B cell (primary cell): ENCODE results near the gene CFAP119. TPM values are rescaled to one million over a fixed set of nuclear protein-coding genes. Genes with fewer than 3 reads are reported as not detected.
A peak's percentile ranks its signal among the peaks of the same experiment; 100 is the strongest.

Source experiments
- ATAC-seq: fragments of 200-7000 bp; cut with Tn5 transposase; one replicate; pipeline ENCODE4 v1.10.0; 2021; ENCODE audit warnings: low read depth, mild to moderate bottlenecking, moderate number of reproducible peaks, moderate library complexity
- CTCF ChIA-PET: fragments of 350-600 bp; sonication (Branson Sonifier 250); formaldehyde crosslinking; loops from one replicate; lab custom pipeline; 2021; ENCODE audit warnings: antibody characterized with exemption, inconsistent platforms; lab: Charles Lee
- POLR2A ChIA-PET: fragments of 350-600 bp; sonication (Branson Sonifier 250); formaldehyde crosslinking; loops from one replicate; lab custom pipeline; 2021; ENCODE audit warnings: antibody characterized with exemption; lab: Charles Lee
- DNase-seq: peaks from one replicate; pipeline ENCODE4 v3.0.0; 2013
- H2AFZ ChIP-seq: 2 replicates; pipeline ENCODE4 v1.6.1; 2012; ENCODE audit warnings: mild to moderate bottlenecking, low read depth, low read length; ENCODE audit not compliant: insufficient read depth, poor library complexity, severe bottlenecking
- H3K27ac ChIP-seq, 2 donors: 1 replicate in 1 of 2; 2 replicates in 1 of 2; pipeline ENCODE4 v1.5.1; 2012 to 2013; ENCODE audit warnings: low read length in 2 of 2, mild to moderate bottlenecking in 2 of 2, moderate library complexity in 1 of 2
- H3K27me3 ChIP-seq, 4 experiments: fragments of 200-600 bp in 1 of 4; sonication (generic) in 1 of 4; replicated peaks in 1 of 4; 1 replicate in 2 of 4; 2 replicates in 2 of 4; pipeline versions ENCODE4 v1.6.1 to v1.7.0; 2013 to 2016; ENCODE audit warnings: low read length in 3 of 4, mild to moderate bottlenecking in 2 of 4, mixed read lengths in 1 of 4, moderate library complexity in 1 of 4; ENCODE audit not compliant: insufficient read depth in 4 of 4, control insufficient read depth in 3 of 4; ENCODE audit errors: control extremely low read depth in 1 of 4
- H3K36me3 ChIP-seq, 2 experiments: replicated peaks in 1 of 2; 1 replicate in 1 of 2; 2 replicates in 1 of 2; pipeline versions ENCODE4 v1.6.1 to v1.7.1; 2013; ENCODE audit warnings: low read length in 1 of 2; ENCODE audit not compliant: insufficient read depth in 2 of 2, control insufficient read depth in 1 of 2; ENCODE audit errors: control extremely low read depth in 1 of 2, extremely low read depth in 1 of 2
- H3K4me1 ChIP-seq, 2 donors: fragments of 200-600 bp in 1 of 2; sonication (generic) in 1 of 2; 1 replicate in 1 of 2; 2 replicates in 1 of 2; pipeline versions ENCODE4 v1.5.1 to v1.6.1; 2013 to 2017; ENCODE audit warnings: low read length in 2 of 2; ENCODE audit not compliant: control insufficient read depth in 2 of 2, insufficient read depth in 2 of 2
- H3K4me2 ChIP-seq: replicated peaks from 2 replicates; pipeline ENCODE3; 2012; ENCODE audit warnings: mild to moderate bottlenecking, low read depth, low read length; ENCODE audit not compliant: poor library complexity, severe bottlenecking
- H3K4me3 ChIP-seq, 5 experiments: fragments of 200-600 bp in 1 of 5; sonication (generic) in 1 of 5; 1 replicate in 3 of 5; 2 replicates in 2 of 5; pipeline versions ENCODE4 v1.5.1 to v1.7.0; 2011 to 2016; ENCODE audit warnings: low read length in 4 of 5, mild to moderate bottlenecking in 4 of 5, low read depth in 2 of 5, control low read depth in 1 of 5, moderate library complexity in 1 of 5; ENCODE audit not compliant: insufficient read depth in 1 of 5; ENCODE audit errors: control extremely low read depth in 1 of 5, extremely low read depth in 1 of 5
- H3K79me2 ChIP-seq: fragments of 200-600 bp; sonication (generic); one replicate; pipeline ENCODE4 v1.6.0; 2016; ENCODE audit warnings: low read length; ENCODE audit not compliant: control insufficient read depth, insufficient read depth
- H3K9ac ChIP-seq: fragments of 200-600 bp; sonication (generic); 2 replicates; pipeline ENCODE4 v1.6.1; 2017; ENCODE audit warnings: mild to moderate bottlenecking, low read length, moderate library complexity
- H3K9me3 ChIP-seq, 3 donors: one replicate each; pipeline versions ENCODE4 v1.6.1 to v1.7.1; 2013; ENCODE audit warnings: low read length in 2 of 3; ENCODE audit not compliant: control insufficient read depth in 2 of 3, insufficient read depth in 1 of 3; ENCODE audit errors: control extremely low read depth in 1 of 3
- H4K20me1 ChIP-seq: 2 replicates; pipeline ENCODE4 v1.6.0; 2012; ENCODE audit warnings: mild to moderate bottlenecking, low read length; ENCODE audit not compliant: insufficient read depth, control insufficient read depth, poor library complexity, severe bottlenecking
- H3K27ac Mint-ChIP-seq: one replicate; pipeline ENCODE4 v1.8.0; 2021; ENCODE audit warnings: mixed read lengths
- H3K27me3 Mint-ChIP-seq: one replicate; pipeline ENCODE4 v1.8.0; 2021; ENCODE audit warnings: mixed read lengths
- H3K4me1 Mint-ChIP-seq: one replicate; pipeline ENCODE4 v1.8.0; 2021; ENCODE audit warnings: mixed read lengths
- H3K4me3 Mint-ChIP-seq: one replicate; pipeline ENCODE4 v1.8.0; 2021; ENCODE audit warnings: mixed read lengths
- H3K9me3 Mint-ChIP-seq: one replicate; pipeline ENCODE4 v1.8.0; 2022; ENCODE audit warnings: mixed read lengths; ENCODE audit not compliant: insufficient read depth
- EZH2 ChIP-seq: IDR thresholded peaks from 2 replicates; pipeline ENCODE4 v1.6.1; 2012; ENCODE audit warnings: borderline replicate concordance, low read depth, mild to moderate bottlenecking, moderate library complexity, low read length; ENCODE audit not compliant: insufficient read depth, poor library complexity, severe bottlenecking
- WGBS: methylation state at CpG from one replicate; pipeline ENCODE4 v1.1.5; 2013; ENCODE audit warnings: missing lambda C conversion rate; ENCODE audit not compliant: insufficient coverage; 5-methylcytosine and 5-hydroxymethylcytosine counted together
- intact Hi-C: fragments of 100-400 bp; cut with micrococcal nuclease; formaldehyde crosslinking; loops from one replicate; pipeline ENCODE4 v1.10.0; 2022
- polyA plus RNA-seq: library from polyadenylated mRNA; depleted of rRNA; stranded (reverse); fragments of >200 nt; gene quantifications from 2 replicates; pipeline ENCODE4 v1.2.3, GENCODE V29; 2012
- total RNA-seq, 2 donors: library from RNA; stranded (reverse); fragments of 120-200 nt in 1 of 2; gene quantifications; 1 replicate in 1 of 2; 2 replicates in 1 of 2; pipeline versions ENCODE4 v1.2.3 to v1.2.4, GENCODE V29; 2013 to 2022
- TF ChIP-seq, protein P1 (sequence below): fragments of 200-600 bp; IDR thresholded peaks from one replicate; pipeline ENCODE4 v1.8.0; 2022; ENCODE audit warnings: antibody characterized with exemption, mild to moderate bottlenecking

CFAP119 gene
- total and polyA plus RNA-seq, 2 donors (not counting 1 experiment from before 2014, with no cell fraction given) = 8.5 to 11.7 TPM

DNA sequence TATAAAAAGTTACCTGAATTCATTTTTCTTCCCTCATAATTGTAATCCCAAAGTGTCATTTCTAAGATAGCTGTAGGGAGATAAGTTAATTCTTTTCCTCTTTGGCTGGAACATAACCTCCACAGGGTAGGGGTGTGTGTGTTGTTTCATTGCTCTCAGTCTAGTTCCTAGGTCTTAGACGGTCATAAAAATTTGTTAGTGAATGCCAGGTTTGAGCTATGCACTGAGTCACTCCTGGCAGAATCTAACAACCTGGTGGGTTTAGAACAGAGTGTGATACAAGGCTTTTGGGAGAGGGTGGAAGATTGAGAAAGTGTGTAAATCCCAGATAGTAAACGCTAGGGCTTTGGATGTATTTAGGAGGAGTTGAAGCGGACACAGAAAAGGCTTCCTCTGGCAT is 14.5 kb downstream of the CFAP119 start:
- Histone ChIP-seq H3K27me3 (no peaks in the 10 kb centered on the region), H3K36me3 (peaks cover 0 to 12% of the 10 kb centered on the region in 2 experiments), H3K4me2 (peak overlapping the region; percentile 89), H3K27ac (peak overlapping the region; percentile 45 to 75), H3K4me1 (peaks cover 3 to 5% of the 10 kb centered on the region in 2 donors), H3K9ac (peak overlapping the region; percentile 81), H3K79me2 (peaks cover 9% of the 10 kb centered on the region), H4K20me1 (no peaks in the 10 kb centered on the region), H3K9me3 (no peaks in the 10 kb centered on the region), H3K4me3 (peak overlapping the region; percentile 22 to 84 (median 69)), H2AFZ (peak overlapping the region; percentile 87)
- H3K27me3 Mint-ChIP-seq = no peaks in the 10 kb centered on the region
- CTCF ChIA-PET = interaction anchor here (1.2 to 1.5 kb wide), 4 partner anchors 24 to 395 kb away, joined by 3 read pairs; no protein-coding TSS in a partner anchor
- peak overlapping the region; percentile 93 for H3K27ac Mint-ChIP-seq
- intact Hi-C loops = no loop called here
- POLR2A ChIA-PET = interaction anchor here (0.7 to 1.7 kb wide), 7 partner anchors 11 to 175 kb away, joined by 3 to 9 read pairs (median 3); partner anchors contain the start of genes CFAP119 and SRCAP
- H3K4me1 Mint-ChIP-seq = peaks cover 19% of the 10 kb centered on the region
- WGBS = 72% methylated on average over 3 of the region's 3 CpGs
- ATAC-seq = no peak
- H3K4me3 Mint-ChIP-seq = peak overlapping the region; percentile 92
- no peak for DNase-seq
- no peaks in the 10 kb centered on the region for H3K9me3 Mint-ChIP-seq
- no peak for TF ChIP-seq EZH2
- TF ChIP-seq, protein P1, sequence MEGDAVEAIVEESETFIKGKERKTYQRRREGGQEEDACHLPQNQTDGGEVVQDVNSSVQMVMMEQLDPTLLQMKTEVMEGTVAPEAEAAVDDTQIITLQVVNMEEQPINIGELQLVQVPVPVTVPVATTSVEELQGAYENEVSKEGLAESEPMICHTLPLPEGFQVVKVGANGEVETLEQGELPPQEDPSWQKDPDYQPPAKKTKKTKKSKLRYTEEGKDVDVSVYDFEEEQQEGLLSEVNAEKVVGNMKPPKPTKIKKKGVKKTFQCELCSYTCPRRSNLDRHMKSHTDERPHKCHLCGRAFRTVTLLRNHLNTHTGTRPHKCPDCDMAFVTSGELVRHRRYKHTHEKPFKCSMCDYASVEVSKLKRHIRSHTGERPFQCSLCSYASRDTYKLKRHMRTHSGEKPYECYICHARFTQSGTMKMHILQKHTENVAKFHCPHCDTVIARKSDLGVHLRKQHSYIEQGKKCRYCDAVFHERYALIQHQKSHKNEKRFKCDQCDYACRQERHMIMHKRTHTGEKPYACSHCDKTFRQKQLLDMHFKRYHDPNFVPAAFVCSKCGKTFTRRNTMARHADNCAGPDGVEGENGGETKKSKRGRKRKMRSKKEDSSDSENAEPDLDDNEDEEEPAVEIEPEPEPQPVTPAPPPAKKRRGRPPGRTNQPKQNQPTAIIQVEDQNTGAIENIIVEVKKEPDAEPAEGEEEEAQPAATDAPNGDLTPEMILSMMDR = no peak

DNA sequence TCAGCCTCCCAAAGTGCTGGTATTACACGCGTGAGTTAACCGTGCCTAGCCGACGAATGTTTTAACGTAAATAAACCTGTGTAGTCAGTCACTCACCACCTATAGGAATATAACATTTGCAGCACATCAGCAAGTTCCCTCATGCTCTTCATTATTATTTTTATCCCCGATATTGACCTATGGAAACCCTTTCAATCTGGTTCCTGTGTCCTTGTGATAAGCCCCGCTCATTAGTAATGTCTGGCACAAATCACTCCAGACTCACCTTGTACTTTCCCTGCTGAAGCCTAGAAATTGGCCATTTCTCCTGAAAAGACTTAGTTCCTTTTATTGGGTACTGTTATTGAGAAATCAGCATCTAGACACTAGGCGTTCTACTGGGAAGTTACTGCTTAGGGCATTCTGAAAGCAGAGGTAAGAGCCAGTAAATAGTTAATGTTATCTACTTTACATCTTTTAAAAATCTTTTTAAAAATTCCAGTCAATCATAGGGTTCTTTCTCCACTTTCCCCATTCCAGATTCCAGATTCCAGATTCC is 15.2 kb downstream of the CFAP119 start:
- H2AFZ ChIP-seq = no peak overlapping the region
- ChIA-PET CTCF (interaction anchor here (1.5 kb wide), 1 partner anchor 23 kb away, joined by 3 read pairs; no protein-coding TSS in a partner anchor), POLR2A (no interaction called here)
- H3K9ac ChIP-seq = no peak overlapping the region
- H3K79me2 ChIP-seq = peaks cover 12% of the 10 kb centered on the region
- Mint-ChIP-seq H3K9me3 (no peaks in the 10 kb centered on the region), H3K27ac (no peak overlapping the region), H3K4me3 (no peak overlapping the region), H3K4me1 (peaks cover 19% of the 10 kb centered on the region), H3K27me3 (no peaks in the 10 kb centered on the region)
- no peak for TF ChIP-seq EZH2
- TF ChIP-seq, protein P1 = no peak
- intact Hi-C loops = no loop called here
- no peak overlapping the region for H3K27ac ChIP-seq
- peaks cover 0 to 13% of the 10 kb centered on the region in 2 experiments for H3K36me3 ChIP-seq
- H4K20me1 ChIP-seq = no peaks in the 10 kb centered on the region
- H3K4me1 ChIP-seq = peaks cover 3 to 5% of the 10 kb centered on the region in 2 donors
- no peak overlapping the region for H3K4me3 ChIP-seq
- H3K27me3 ChIP-seq = no peaks in the 10 kb centered on the region
- DNase-seq = no peak
- ATAC-seq = no peak
- no peak overlapping the region for H3K4me2 ChIP-seq
- 100% methylated on average over 7 of the region's 9 CpGs for WGBS
- H3K9me3 ChIP-seq = no peaks in the 10 kb centered on the region
